IPS-20b (cell line): ENCODE measurements around the gene CHP2.
"Not testable (repeated sequence)": the region's sequence is repeated elsewhere in the genome, so short reads cannot be mapped to it uniquely, and the experiment has no call there.

ENCODE experiments used
- H3K27ac ChIP-seq: one replicate; pipeline ENCODE4 v1.5.1; 2013; ENCODE audit warnings: low read length
- H3K27me3 ChIP-seq: 2 replicates; pipeline ENCODE4 v1.6.1; 2013; ENCODE audit warnings: mild to moderate bottlenecking, low read length, inconsistent platforms; ENCODE audit not compliant: insufficient read depth
- H3K36me3 ChIP-seq: 2 replicates; pipeline ENCODE4 v1.6.1; 2013; ENCODE audit warnings: low read depth, mild to moderate bottlenecking, inconsistent platforms, low read length, moderate library complexity; ENCODE audit not compliant: insufficient read depth
- H3K4me1 ChIP-seq: 2 replicates; pipeline ENCODE4 v1.6.1; 2013; ENCODE audit warnings: mild to moderate bottlenecking, control low read depth, inconsistent platforms, low read length, moderate library complexity; ENCODE audit not compliant: insufficient read depth
- H3K4me3 ChIP-seq: 2 replicates; pipeline ENCODE4 v1.5.1; 2013; ENCODE audit warnings: mild to moderate bottlenecking, low read length, inconsistent platforms
- H3K9ac ChIP-seq: 2 replicates; pipeline ENCODE4 v1.6.1; 2013; ENCODE audit warnings: low read depth, mild to moderate bottlenecking, inconsistent platforms, low read length, moderate library complexity
- H3K9me3 ChIP-seq: 2 replicates; pipeline ENCODE4 v1.6.1; 2013; ENCODE audit warnings: mild to moderate bottlenecking, low read depth, low read length, inconsistent platforms; ENCODE audit not compliant: insufficient read depth

The CHP2 gene

GRCh38 chr16:23724785-23725131 is 30.1 kb upstream of the CHP2 start:
- H3K4me3 ChIP-seq, result no peak overlapping the region
- no peaks in the 10 kb centered on the region for H3K27me3 ChIP-seq
- no peaks in the 10 kb centered on the region; the same call in 1 of the 2 replicates for H3K9me3 ChIP-seq
- H3K27ac ChIP-seq, result no peak overlapping the region
- H3K4me1 ChIP-seq, result peaks cover 3% of the 10 kb centered on the region; the same call in 1 of the 2 replicates
- H3K9ac ChIP-seq, result no peak overlapping the region
- no peaks in the 10 kb centered on the region for H3K36me3 ChIP-seq

GRCh38 chr16:23726710-23727109 is 28.1 kb upstream of the CHP2 start:
- no peaks in the 10 kb centered on the region for H3K27me3 ChIP-seq
- H3K4me1 ChIP-seq, result peaks cover 3% of the 10 kb centered on the region; the same call in 1 of the 2 replicates
- H3K9ac ChIP-seq, result no peak overlapping the region
- H3K9me3 ChIP-seq, result no peaks in the 10 kb centered on the region; the same call in 1 of the 2 replicates
- H3K27ac ChIP-seq, result no peak overlapping the region
- H3K36me3 ChIP-seq, result no peaks in the 10 kb centered on the region
- H3K4me3 ChIP-seq, result no peak overlapping the region

GRCh38 chr16:23728112-23728477 is 26.7 kb upstream of the CHP2 start:
- Histone ChIP-seq H3K27me3 (no peaks in the 10 kb centered on the region), H3K4me3 (no peak overlapping the region), H3K9ac (no peak overlapping the region)

GRCh38 chr16:23729503-23730424 is 25.1 kb upstream of the CHP2 start:
- no peaks in the 10 kb centered on the region for H3K9me3 ChIP-seq
- no peaks in the 10 kb centered on the region for H3K36me3 ChIP-seq
- H3K4me1 ChIP-seq, result peaks cover 3% of the 10 kb centered on the region; the same call in 1 of the 2 replicates
- H3K4me3 ChIP-seq, result no peak overlapping the region
- H3K9ac ChIP-seq, result no peak overlapping the region; the same call in 1 of the 2 replicates
- H3K27ac ChIP-seq, result no peak overlapping the region
- H3K27me3 ChIP-seq, result no peaks in the 10 kb centered on the region

More at GRCh38 chr16:23728112-23728477, 26.7 kb upstream of the CHP2 start:
- Histone ChIP-seq H3K36me3 (no peaks in the 10 kb centered on the region), H3K4me1 (peaks cover 3% of the 10 kb centered on the region; the same call in 1 of the 2 replicates), H3K27ac (no peak overlapping the region), H3K9me3 (no peaks in the 10 kb centered on the region)

- peaks cover 3% of the 10 kb centered on the region; the same call in 1 of the 2 replicates for H3K4me1 ChIP-seq
- H3K36me3 ChIP-seq, result no peaks in the 10 kb centered on the region
- H3K9ac ChIP-seq, result no peak overlapping the region
- H3K9me3 ChIP-seq, result no peaks in the 10 kb centered on the region
- no peaks in the 10 kb centered on the region for H3K27me3 ChIP-seq
- no peak overlapping the region for H3K27ac ChIP-seq
- H3K4me3 ChIP-seq, result no peak overlapping the region
These were observed 20.5 kb upstream of the CHP2 start for GRCh38 chr16:23734176-23734893.

- H3K4me3 ChIP-seq, H3K9ac ChIP-seq, H3K36me3 ChIP-seq, H3K9me3 ChIP-seq, H3K27ac ChIP-seq, H3K4me1 ChIP-seq, H3K27me3 ChIP-seq: not testable (repeated sequence)
These were observed 17.3 kb upstream of the CHP2 start for GRCh38 chr16:23737423-23738028.

GRCh38 chr16:23739516-23739915 is 15.3 kb upstream of the CHP2 start:
- Histone ChIP-seq H3K4me1 (no peaks in the 10 kb centered on the region), H3K27me3 (peaks cover 3% of the 10 kb centered on the region; the same call in 1 of the 2 replicates), H3K9ac (no peak overlapping the region), H3K36me3 (no peaks in the 10 kb centered on the region), H3K27ac (no peak overlapping the region), H3K9me3 (no peaks in the 10 kb centered on the region; the same call in 1 of the 2 replicates), H3K4me3 (no peak overlapping the region)

- H3K9ac ChIP-seq, result no peak overlapping the region
- peaks cover 11% of the 10 kb centered on the region; the same call in 1 of the 2 replicates for H3K27me3 ChIP-seq
- no peaks in the 10 kb centered on the region; the same call in 1 of the 2 replicates for H3K9me3 ChIP-seq
- H3K27ac ChIP-seq, result no peak overlapping the region
- H3K36me3 ChIP-seq, result no peaks in the 10 kb centered on the region
- H3K4me1 ChIP-seq, result no peaks in the 10 kb centered on the region
- H3K4me3 ChIP-seq, result no peak overlapping the region
These were observed 13.0 kb upstream of the CHP2 start for GRCh38 chr16:23741675-23742303.

- H3K36me3 ChIP-seq, result no peaks in the 10 kb centered on the region
- peaks cover 11% of the 10 kb centered on the region; the same call in 1 of the 2 replicates for H3K27me3 ChIP-seq
- no peak overlapping the region for H3K4me3 ChIP-seq
- no peaks in the 10 kb centered on the region; the same call in 1 of the 2 replicates for H3K9me3 ChIP-seq
- no peak overlapping the region for H3K27ac ChIP-seq
- no peak overlapping the region for H3K9ac ChIP-seq
- H3K4me1 ChIP-seq, result no peaks in the 10 kb centered on the region
These were observed 12.1 kb upstream of the CHP2 start for GRCh38 chr16:23742766-23743165.

- no peak overlapping the region for H3K4me3 ChIP-seq
- H3K36me3 ChIP-seq, result no peaks in the 10 kb centered on the region
- H3K4me1 ChIP-seq, result no peaks in the 10 kb centered on the region
- H3K27ac ChIP-seq, result no peak overlapping the region
- H3K9ac ChIP-seq, result no peak overlapping the region
- peaks cover 11% of the 10 kb centered on the region; the same call in 1 of the 2 replicates for H3K27me3 ChIP-seq
- no peaks in the 10 kb centered on the region; the same call in 1 of the 2 replicates for H3K9me3 ChIP-seq
These were observed 9.6 kb upstream of the CHP2 start for GRCh38 chr16:23745263-23745662.

- no peaks in the 10 kb centered on the region for H3K4me1 ChIP-seq
- no peak overlapping the region for H3K9ac ChIP-seq
- no peak overlapping the region for H3K27ac ChIP-seq
- H3K4me3 ChIP-seq, result no peak overlapping the region
- H3K9me3 ChIP-seq, result no peaks in the 10 kb centered on the region
- no peaks in the 10 kb centered on the region for H3K36me3 ChIP-seq
- peaks cover 12% of the 10 kb centered on the region for H3K27me3 ChIP-seq
These were observed 6.2 kb upstream of the CHP2 start for GRCh38 chr16:23748630-23749029.
